ENCODE data around the gene SLC1A5.

SLC1A5 gene

DNA sequence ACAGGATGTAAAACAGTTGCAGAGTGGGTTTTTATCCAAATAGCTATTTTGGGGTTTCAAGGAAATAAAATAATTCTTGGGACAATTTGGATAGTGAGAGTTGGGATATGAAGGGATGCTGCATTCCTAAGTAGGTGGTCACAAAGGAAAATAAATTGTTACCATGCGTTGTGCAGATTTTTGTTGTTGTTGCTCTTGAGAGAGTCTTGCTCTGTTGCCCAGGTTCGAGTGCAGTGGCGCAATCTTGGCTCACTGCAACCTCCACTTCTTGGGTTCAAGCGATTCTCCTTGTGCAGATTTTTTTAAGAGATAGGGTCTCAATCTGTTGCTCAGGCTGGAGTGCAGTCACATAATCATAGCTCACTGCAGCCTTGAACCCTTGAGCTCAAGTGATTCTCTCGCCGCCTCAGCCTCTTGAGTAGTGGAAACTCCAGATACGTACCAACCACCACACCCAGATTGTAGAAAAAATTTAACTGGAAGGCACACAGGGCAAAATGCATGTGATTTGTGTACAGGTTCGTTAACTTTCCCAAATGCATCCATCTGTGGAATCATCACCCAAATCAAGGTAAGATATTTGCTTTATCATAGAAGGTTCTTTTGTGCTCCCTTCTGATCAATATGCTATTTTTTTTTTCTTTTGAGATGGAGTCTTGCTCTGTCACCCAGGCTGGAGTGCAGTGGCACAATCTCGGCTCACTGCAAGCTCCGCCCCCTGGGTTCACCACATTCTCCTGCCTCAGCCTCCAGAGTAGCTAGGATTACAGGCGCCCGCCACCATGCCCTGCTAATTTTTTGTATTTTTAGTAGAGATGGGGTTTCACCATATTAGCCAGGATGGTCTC is 16.0 kb downstream of the SLC1A5 start:
- ChIA-PET POLR2A (interaction anchor here (0.6 to 2.0 kb wide), 7 partner anchors 8 to 68 kb away, joined by 3 to 10 read pairs (median 4); partner anchors contain the start of gene SLC1A5), CTCF (interaction anchor here (0.6 to 1.6 kb wide), 7 partner anchors 14 to 256 kb away, joined by 3 to 6 read pairs (median 4); no protein-coding TSS in a partner anchor)
- no peak overlapping the region for H3K27ac ChIP-seq (ENCODE audit: extremely low read depth, low read depth, low read length)
- H3K36me3 ChIP-seq (ENCODE audit: control insufficient read depth in 2 of 2, insufficient read depth in 1 of 2, low read length in 2 of 2): peaks cover 28% of the 10 kb centered on the region in 2 experiments
- no peak overlapping the region for H3K4me3 ChIP-seq (ENCODE audit: low read depth, low read length)
- peaks cover 12% of the 10 kb centered on the region for H3K4me1 ChIP-seq (ENCODE audit: control insufficient read depth, insufficient read depth, low read length)
- H3K9me3 ChIP-seq (ENCODE audit: control insufficient read depth, insufficient read depth, low read depth, low read length): no peaks in the 10 kb centered on the region
- TF ChIP-seq ZFP41 (tag by site-specific recombination; IDR thresholded peaks at IDR 0.05; ENCODE audit: borderline replicate concordance): no peak
- no peak for TF ChIP-seq ZNF433 (tag by site-specific recombination; IDR thresholded peaks at IDR 0.05; ENCODE audit: low read depth)
- TF ChIP-seq, protein P1, sequence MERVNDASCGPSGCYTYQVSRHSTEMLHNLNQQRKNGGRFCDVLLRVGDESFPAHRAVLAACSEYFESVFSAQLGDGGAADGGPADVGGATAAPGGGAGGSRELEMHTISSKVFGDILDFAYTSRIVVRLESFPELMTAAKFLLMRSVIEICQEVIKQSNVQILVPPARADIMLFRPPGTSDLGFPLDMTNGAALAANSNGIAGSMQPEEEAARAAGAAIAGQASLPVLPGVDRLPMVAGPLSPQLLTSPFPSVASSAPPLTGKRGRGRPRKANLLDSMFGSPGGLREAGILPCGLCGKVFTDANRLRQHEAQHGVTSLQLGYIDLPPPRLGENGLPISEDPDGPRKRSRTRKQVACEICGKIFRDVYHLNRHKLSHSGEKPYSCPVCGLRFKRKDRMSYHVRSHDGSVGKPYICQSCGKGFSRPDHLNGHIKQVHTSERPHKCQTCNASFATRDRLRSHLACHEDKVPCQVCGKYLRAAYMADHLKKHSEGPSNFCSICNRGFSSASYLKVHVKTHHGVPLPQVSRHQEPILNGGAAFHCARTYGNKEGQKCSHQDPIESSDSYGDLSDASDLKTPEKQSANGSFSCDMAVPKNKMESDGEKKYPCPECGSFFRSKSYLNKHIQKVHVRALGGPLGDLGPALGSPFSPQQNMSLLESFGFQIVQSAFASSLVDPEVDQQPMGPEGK (tag by site-specific recombination; IDR thresholded peaks at IDR 0.05): no peak
- no peak for TF ChIP-seq ZNF2 (tag by site-specific recombination; IDR thresholded peaks at IDR 0.05)
- TF ChIP-seq ZNF501 (tag by site-specific recombination; IDR thresholded peaks at IDR 0.05): no peak
- TF ChIP-seq WT1 (tag by site-specific recombination; IDR thresholded peaks at IDR 0.05): no peak
- TF ChIP-seq ZNF394 (tag by site-specific recombination; IDR thresholded peaks at IDR 0.05; ENCODE audit: borderline replicate concordance): no peak
- no peak for TF ChIP-seq IKZF3 (tag by site-specific recombination; IDR thresholded peaks at IDR 0.05)
- TF ChIP-seq ZNF544 (tag by site-specific recombination; IDR thresholded peaks at IDR 0.05): no peak
- TF ChIP-seq, protein P2, sequence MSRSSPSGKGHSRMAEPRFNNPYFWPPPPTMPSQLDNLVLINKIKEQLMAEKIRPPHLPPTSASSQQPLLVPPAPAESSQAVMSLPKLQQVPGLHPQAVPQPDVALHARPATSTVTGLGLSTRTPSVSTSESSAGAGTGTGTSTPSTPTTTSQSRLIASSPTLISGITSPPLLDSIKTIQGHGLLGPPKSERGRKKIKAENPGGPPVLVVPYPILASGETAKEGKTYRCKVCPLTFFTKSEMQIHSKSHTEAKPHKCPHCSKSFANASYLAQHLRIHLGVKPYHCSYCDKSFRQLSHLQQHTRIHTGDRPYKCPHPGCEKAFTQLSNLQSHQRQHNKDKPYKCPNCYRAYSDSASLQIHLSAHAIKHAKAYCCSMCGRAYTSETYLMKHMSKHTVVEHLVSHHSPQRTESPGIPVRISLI (tag by site-specific recombination; IDR thresholded peaks at IDR 0.05): 0 out of 2 replicates have a peak, but pooled peaks have one; percentile 21
- TF ChIP-seq ZNF341 (tag by site-specific recombination; IDR thresholded peaks at IDR 0.05; ENCODE audit: low read depth): no peak
- no peak for TF ChIP-seq ZNF266 (tag by site-specific recombination; IDR thresholded peaks at IDR 0.05; ENCODE audit: low read depth)
- TF ChIP-seq MEIS1 (CRISPR knock-in tag; IDR thresholded peaks at IDR 0.05; ENCODE audit: borderline replicate concordance): no peak
- peak; percentile 51 for TF ChIP-seq ZBTB17 (tag by site-specific recombination; IDR thresholded peaks at IDR 0.05)
- TF ChIP-seq KLF8 (tag by site-specific recombination; IDR thresholded peaks at IDR 0.05): no peak
- no peak for TF ChIP-seq ZNF140 (tag by site-specific recombination; IDR thresholded peaks at IDR 0.05)
- no peak for TF ChIP-seq ZNF157 (tag by site-specific recombination; IDR thresholded peaks at IDR 0.05)
- no peak for TF ChIP-seq ZNF416 (tag by site-specific recombination; IDR thresholded peaks at IDR 0.05)
- TF ChIP-seq ZNF785 (tag by site-specific recombination; IDR thresholded peaks at IDR 0.05): no peak
- TF ChIP-seq ZNF610 (tag by site-specific recombination; IDR thresholded peaks at IDR 0.05; ENCODE audit: borderline replicate concordance): no peak
- TF ChIP-seq ZNF223 (tag by site-specific recombination; IDR thresholded peaks at IDR 0.05): no peak
- TF ChIP-seq, protein P3, sequence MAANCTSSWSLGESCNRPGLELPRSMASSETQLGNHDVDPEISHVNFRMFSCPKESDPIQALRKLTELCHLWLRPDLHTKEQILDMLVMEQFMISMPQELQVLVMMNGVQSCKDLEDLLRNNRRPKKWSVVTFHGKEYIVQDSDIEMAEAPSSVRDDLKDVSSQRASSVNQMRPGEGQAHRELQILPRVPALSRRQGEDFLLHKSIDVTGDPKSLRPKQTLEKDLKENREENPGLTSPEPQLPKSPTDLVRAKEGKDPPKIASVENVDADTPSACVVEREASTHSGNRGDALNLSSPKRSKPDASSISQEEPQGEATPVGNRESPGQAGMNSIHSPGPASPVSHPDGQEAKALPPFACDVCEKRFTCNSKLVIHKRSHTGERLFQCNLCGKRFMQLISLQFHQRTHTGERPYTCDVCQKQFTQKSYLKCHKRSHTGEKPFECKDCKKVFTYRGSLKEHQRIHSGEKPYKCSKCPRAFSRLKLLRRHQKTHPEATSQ (tag by site-specific recombination; IDR thresholded peaks at IDR 0.05): no peak
- TF ChIP-seq OVOL3 (tag by site-specific recombination; IDR thresholded peaks at IDR 0.05): no peak
- no peak for TF ChIP-seq ZNF521 (tag by site-specific recombination; IDR thresholded peaks at IDR 0.05)
- TF ChIP-seq, protein P4, sequence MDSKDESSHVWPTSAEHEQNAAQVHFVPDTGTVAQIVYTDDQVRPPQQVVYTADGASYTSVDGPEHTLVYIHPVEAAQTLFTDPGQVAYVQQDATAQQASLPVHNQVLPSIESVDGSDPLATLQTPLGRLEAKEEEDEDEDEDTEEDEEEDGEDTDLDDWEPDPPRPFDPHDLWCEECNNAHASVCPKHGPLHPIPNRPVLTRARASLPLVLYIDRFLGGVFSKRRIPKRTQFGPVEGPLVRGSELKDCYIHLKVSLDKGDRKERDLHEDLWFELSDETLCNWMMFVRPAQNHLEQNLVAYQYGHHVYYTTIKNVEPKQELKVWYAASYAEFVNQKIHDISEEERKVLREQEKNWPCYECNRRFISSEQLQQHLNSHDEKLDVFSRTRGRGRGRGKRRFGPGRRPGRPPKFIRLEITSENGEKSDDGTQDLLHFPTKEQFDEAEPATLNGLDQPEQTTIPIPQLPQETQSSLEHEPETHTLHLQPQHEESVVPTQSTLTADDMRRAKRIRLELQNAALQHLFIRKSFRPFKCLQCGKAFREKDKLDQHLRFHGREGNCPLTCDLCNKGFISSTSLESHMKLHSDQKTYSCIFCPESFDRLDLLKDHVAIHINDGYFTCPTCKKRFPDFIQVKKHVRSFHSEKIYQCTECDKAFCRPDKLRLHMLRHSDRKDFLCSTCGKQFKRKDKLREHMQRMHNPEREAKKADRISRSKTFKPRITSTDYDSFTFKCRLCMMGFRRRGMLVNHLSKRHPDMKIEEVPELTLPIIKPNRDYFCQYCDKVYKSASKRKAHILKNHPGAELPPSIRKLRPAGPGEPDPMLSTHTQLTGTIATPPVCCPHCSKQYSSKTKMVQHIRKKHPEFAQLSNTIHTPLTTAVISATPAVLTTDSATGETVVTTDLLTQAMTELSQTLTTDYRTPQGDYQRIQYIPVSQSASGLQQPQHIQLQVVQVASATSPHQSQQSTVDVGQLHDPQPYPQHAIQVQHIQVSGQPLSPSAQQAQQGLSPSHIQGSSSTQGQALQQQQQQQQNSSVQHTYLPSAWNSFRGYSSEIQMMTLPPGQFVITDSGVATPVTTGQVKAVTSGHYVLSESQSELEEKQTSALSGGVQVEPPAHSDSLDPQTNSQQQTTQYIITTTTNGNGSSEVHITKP (tag by site-specific recombination; IDR thresholded peaks at IDR 0.05): peak; percentile 69
- peak; percentile 49; the same call in 1 of the 2 replicates for TF ChIP-seq ZNF121 (tag by site-specific recombination; IDR thresholded peaks at IDR 0.05)
- TF ChIP-seq ZNF600 (tag by site-specific recombination; IDR thresholded peaks at IDR 0.05): peak; percentile 54; the same call in 1 of the 2 replicates
- TF ChIP-seq ZNF23 (tag by site-specific recombination; IDR thresholded peaks at IDR 0.05; ENCODE audit: borderline replicate concordance): no peak
- TF ChIP-seq ZNF707 (tag by site-specific recombination; IDR thresholded peaks at IDR 0.05): no peak

All from HEK293 (cell line).